GM12878 (cell line): ENCODE data around the gene TDRD12. TPM values are rescaled to one million over a fixed set of nuclear protein-coding genes. Genes with fewer than 3 reads are reported as not detected.

Source experiments
- ATAC-seq: fragments of 200-7000 bp; cut with Tn5 transposase; 3 replicates; pipeline ENCODE4 v1.9.1; 2020; ENCODE audit warnings: mild to moderate bottlenecking, moderate library complexity
- BruUV-seq: library from RNA; stranded (reverse); fragments of 400-500 nt; replicated peaks from 2 replicates; lab custom pipeline; 2021; lab: Mats Ljungman, UMichigan
- CTCF ChIA-PET: fragments of 300-600 bp; sonication (Branson Sonifier 250); formaldehyde crosslinking; extraction: SDS; loops from one replicate; lab custom pipeline; 2021; ENCODE audit warnings: inconsistent platforms; lab: Yijun Ruan, JAX
- POLR2A ChIA-PET: fragments of 350-600 bp; formaldehyde crosslinking; extraction: SDS; loops from one replicate; lab custom pipeline; 2021; ENCODE audit warnings: inconsistent platforms; lab: Charles Lee
- RAD21 ChIA-PET: fragments of 300-600 bp; sonication (Branson Sonifier 250); formaldehyde crosslinking; loops from one replicate; lab custom pipeline; 2023; ENCODE audit warnings: antibody characterized with exemption; ENCODE audit not compliant: unreplicated experiment; lab: Charles Lee
- SMC1A ChIA-PET: fragments of 300-600 bp; sonication (Branson Sonifier 250); formaldehyde crosslinking; loops from one replicate; lab custom pipeline; 2023; ENCODE audit not compliant: unreplicated experiment, uncharacterized antibody; lab: Charles Lee
- DNase-seq: peaks from one replicate; pipeline ENCODE4 v3.0.0-alpha.2; 2011; ENCODE audit warnings: low read depth, low spot score
- FAIRE-seq: peaks from 3 replicates; lab custom pipeline; 2011; peaks lifted over from hg19 to GRCh38; lab: Jason Lieb, UNC
- H2AFZ ChIP-seq: 2 replicates; pipeline ENCODE4 v1.6.0; 2011; ENCODE audit warnings: low read depth, low read length, control low read depth; ENCODE audit not compliant: control insufficient read depth
- H3K27ac ChIP-seq: 2 replicates; pipeline ENCODE4 v1.5.1; 2011; ENCODE audit warnings: control low read depth; ENCODE audit not compliant: control insufficient read depth, insufficient read depth
- H3K27me3 ChIP-seq, 2 experiments: replicated peaks in 1 of 2; 2 replicates each; pipeline versions ENCODE4 v1.6.0 to v1.6.1; 2011; ENCODE audit warnings: low read length in 1 of 2; ENCODE audit not compliant: control insufficient read depth in 2 of 2, insufficient read depth in 2 of 2
- H3K36me3 ChIP-seq, 2 experiments: 2 replicates each; pipeline ENCODE4 v1.5.1; 2011; ENCODE audit warnings: low read length in 1 of 2; ENCODE audit not compliant: control insufficient read depth in 2 of 2, insufficient read depth in 2 of 2
- H3K4me1 ChIP-seq: 2 replicates; pipeline ENCODE4 v1.6.1; 2011; ENCODE audit warnings: mild to moderate bottlenecking, low read length, moderate library complexity, mixed read lengths; ENCODE audit not compliant: control insufficient read depth, insufficient read depth
- H3K4me2 ChIP-seq: 2 replicates; pipeline ENCODE4 v1.6.0; 2011; ENCODE audit warnings: control low read depth; ENCODE audit not compliant: control insufficient read depth, insufficient read depth
- H3K4me3 ChIP-seq: fragments of 200-600 bp; sonication (generic); 2 replicates; pipeline ENCODE4 v1.5.1; 2016
- H3K79me2 ChIP-seq: 2 replicates; pipeline ENCODE4 v1.6.0; 2011; ENCODE audit warnings: low read length; ENCODE audit not compliant: control insufficient read depth, insufficient read depth
- H3K9ac ChIP-seq: 2 replicates; pipeline ENCODE4 v1.8.0; 2011; ENCODE audit warnings: low read length, control low read depth, mixed read lengths; ENCODE audit not compliant: control insufficient read depth, insufficient read depth
- H3K9me3 ChIP-seq: replicated peaks from 3 replicates; pipeline ENCODE4 v1.5.1; 2011; ENCODE audit warnings: mild to moderate bottlenecking, low read length; ENCODE audit not compliant: control insufficient read depth, insufficient read depth
- H4K20me1 ChIP-seq: 2 replicates; pipeline ENCODE4 v1.6.0; 2011; ENCODE audit not compliant: control insufficient read depth, insufficient read depth
- ASH2L ChIP-seq: fragments of 300-600, 200-600 bp; sonication (generic); IDR thresholded peaks from 2 replicates; pipeline ENCODE4 v1.6.1; 2017; ENCODE audit warnings: low read depth, mild to moderate bottlenecking, borderline replicate concordance
- BCLAF1 ChIP-seq: fragments of 450-650 bp; IDR thresholded peaks from 2 replicates; pipeline ENCODE4 v1.6.1; 2017; ENCODE audit warnings: antibody characterized with exemption, mild to moderate bottlenecking, moderate library complexity
- E4F1 ChIP-seq: fragments of 450-650 bp; IDR thresholded peaks from 2 replicates; pipeline ENCODE4 v1.6.1; 2018; ENCODE audit warnings: borderline replicate concordance, mild to moderate bottlenecking; ENCODE audit not compliant: partially characterized antibody
- FOS ChIP-seq: IDR thresholded peaks from 3 replicates; pipeline ENCODE4 v1.6.1; 2011; ENCODE audit warnings: borderline replicate concordance; ENCODE audit not compliant: insufficient read length; ENCODE audit errors: extremely low read depth
- IKZF1 ChIP-seq: fragments of 450-650 bp; conservative IDR thresholded peaks from 2 replicates; pipeline ENCODE4 v1.6.1; 2017; ENCODE audit warnings: antibody characterized with exemption, mild to moderate bottlenecking
- MEF2A ChIP-seq: IDR thresholded peaks from 2 replicates; pipeline ENCODE4 v1.6.1; 2011; ENCODE audit warnings: low read depth, mild to moderate bottlenecking, low read length, moderate library complexity; ENCODE audit not compliant: insufficient read depth
- MYC ChIP-seq: IDR thresholded peaks from 2 replicates; pipeline ENCODE4 v1.6.1; 2011; ENCODE audit warnings: mild to moderate bottlenecking, low read length, moderate library complexity, inconsistent platforms; ENCODE audit not compliant: insufficient read depth, insufficient replicate concordance, insufficient read length, severe bottlenecking
- NFYB ChIP-seq: IDR thresholded peaks from 2 replicates; pipeline ENCODE4 v1.6.1; 2011; ENCODE audit warnings: low read depth, mild to moderate bottlenecking, low read length, improper control_type of control experiment, moderate library complexity; ENCODE audit not compliant: insufficient read depth
- NKRF ChIP-seq: fragments of 450-650 bp; conservative IDR thresholded peaks from 2 replicates; pipeline ENCODE4 v1.6.1; 2017; ENCODE audit warnings: mild to moderate bottlenecking, moderate library complexity
- RAD51 ChIP-seq: fragments of 450-650 bp; IDR thresholded peaks from 2 replicates; pipeline ENCODE4 v1.6.1; 2016; ENCODE audit warnings: moderate library complexity, mild to moderate bottlenecking, inconsistent platforms
- RB1 ChIP-seq: fragments of 450-650 bp; formaldehyde crosslinking; IDR thresholded peaks from 2 replicates; pipeline ENCODE4 v1.6.1; 2017; ENCODE audit warnings: mild to moderate bottlenecking, borderline replicate concordance
- RUNX3 ChIP-seq: IDR thresholded peaks from 2 replicates; pipeline ENCODE4 v1.6.1; 2012; ENCODE audit warnings: low read length, inconsistent platforms
- SUZ12 ChIP-seq: fragments of 200-600 bp; sonication (generic); IDR thresholded peaks from one replicate; pipeline ENCODE4 v1.6.1; 2018; ENCODE audit warnings: antibody characterized with exemption, mild to moderate bottlenecking; ENCODE audit not compliant: unreplicated experiment
- TARDBP ChIP-seq: IDR thresholded peaks from 2 replicates; pipeline ENCODE4 v1.6.1; 2016; ENCODE audit warnings: borderline replicate concordance
- TBL1XR1 ChIP-seq: IDR thresholded peaks from 2 replicates; pipeline ENCODE4 v1.6.1; 2012; ENCODE audit warnings: low read depth, low read length, improper control_type of control experiment
- WGBS: methylation state at CpG from one replicate; pipeline ENCODE4 v1.1.6; 2016; ENCODE audit warnings: low lambda C conversion rate; ENCODE audit not compliant: insufficient replicate concordance, insufficient coverage; ENCODE audit errors: missing lambda C conversion rate; 5-methylcytosine and 5-hydroxymethylcytosine counted together
- in situ Hi-C: fragments of 300-500 bp; cut with MboI; formaldehyde crosslinking; loops from 9 replicates; pipeline ENCODE4 v1.14.3; 2018; ENCODE audit warnings: mixed read lengths
- intact Hi-C: fragments of 100-400 bp; cut with micrococcal nuclease; formaldehyde crosslinking; loops from one replicate; pipeline ENCODE4 v1.14.2; 2022; ENCODE audit not compliant: unreplicated experiment
- polyA plus RNA-seq, 11 experiments: library from polyadenylated mRNA; depleted of rRNA in 4 of 11; unstranded in 6 of 11; stranded (reverse) in 5 of 11; fragments of >200 nt; fragmentation: Nextera tagmentation in 4 of 11; fragmentation: Illumina TruSeq in 1 of 11; extraction: Ambion mirVana in 4 of 11; extraction: Trizol in 1 of 11; gene quantifications; 1 replicate in 1 of 11; 2 replicates in 10 of 11; pipeline versions ENCODE4 v1.2.1 to v1.2.3, GENCODE V29; 2011 to 2016; ENCODE audit warnings: inconsistent platforms in 2 of 11, missing spikeins in 2 of 11, low read depth in 1 of 11
- total RNA-seq, 4 experiments: library from RNA; depleted of rRNA in 3 of 4; stranded (reverse); fragments of >200 nt in 3 of 4; fragmentation: Illumina TruSeq in 1 of 4; extraction: Trizol in 1 of 4; gene quantifications; 2 replicates each; pipeline versions ENCODE4 v1.2.1 to v1.2.3, GENCODE V29; 2013 to 2021

TDRD12 gene
- total and polyA plus RNA-seq, 10 of the 15 experiments (the other 5 are each of a cell fraction or from before 2014, with no cell fraction given) = 0.08 to 0.15 TPM; not detected in 8

DNA sequence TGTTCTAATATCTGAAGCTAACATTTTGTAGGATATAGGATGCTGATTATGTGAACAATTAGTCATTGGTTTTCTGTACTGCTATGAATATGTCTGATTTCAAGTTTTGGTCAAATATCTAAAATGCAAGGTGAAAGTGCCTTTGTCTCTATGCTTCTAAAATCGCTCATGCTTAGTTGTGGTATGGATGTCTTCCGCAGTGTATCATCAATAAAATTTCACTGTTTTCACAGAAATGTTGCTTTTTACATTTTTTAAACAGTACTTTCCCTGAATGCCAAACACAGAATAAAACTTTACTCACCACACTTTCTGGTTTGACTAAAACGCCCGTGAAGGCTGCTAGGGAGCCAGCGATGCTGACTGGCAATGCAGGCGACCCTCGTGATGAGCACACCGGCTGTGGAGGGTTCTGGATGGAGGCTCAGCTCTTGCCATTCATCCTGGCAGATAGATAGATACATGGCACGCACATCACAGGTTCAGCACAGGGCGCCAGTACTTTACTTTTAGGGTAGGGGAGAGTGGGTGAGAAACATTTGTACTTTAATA, 109.9 kb downstream of the TDRD12 start:
- ATAC-seq (no peak), FAIRE-seq (no peak), DNase-seq (no peak)
- 54% methylated on average over 10 of the region's 10 CpGs for WGBS
- H3K27ac ChIP-seq = no peak overlapping the region
- no peaks in the 10 kb centered on the region for H3K36me3 ChIP-seq
- no peak overlapping the region for H3K4me3 ChIP-seq
- no peaks in the 10 kb centered on the region for H3K4me1 ChIP-seq
- intact Hi-C loops (no loop called here), in situ Hi-C loops (no loop called here)
- ChIA-PET CTCF (interaction anchor here (1.7 kb wide), 1 partner anchor 10 kb away, joined by 3 read pairs; no protein-coding TSS in a partner anchor), POLR2A (no interaction called here), SMC1A (interaction anchor here (0.8 kb wide), 1 partner anchor 260 kb away, joined by 4 read pairs; no protein-coding TSS in a partner anchor), RAD21 (no interaction called here)
- no peaks in the 10 kb centered on the region for H4K20me1 ChIP-seq
- H3K79me2 ChIP-seq = no peaks in the 10 kb centered on the region
- no peaks in the 10 kb centered on the region for H3K27me3 ChIP-seq
- H2AFZ ChIP-seq = no peak overlapping the region
- no peaks in the 10 kb centered on the region for H3K9me3 ChIP-seq
- no peak overlapping the region for H3K4me2 ChIP-seq
- BruUV-seq = no TSS peak
- H3K9ac ChIP-seq = no peak overlapping the region
- TF ChIP-seq TARDBP = no peak
- no peak for TF ChIP-seq ASH2L
- TF ChIP-seq TBL1XR1 = no peak
- TF ChIP-seq MEF2A = no peak
- TF ChIP-seq RAD51 = no peak
- TF ChIP-seq IKZF1 = no peak
- no peak for TF ChIP-seq BCLAF1
- TF ChIP-seq RB1 = no peak
- TF ChIP-seq E4F1 = no peak
- TF ChIP-seq FOS = no peak
- TF ChIP-seq NKRF = no peak
- no peak for TF ChIP-seq MYC
- no peak for TF ChIP-seq SUZ12
- no peak for TF ChIP-seq NFYB
- TF ChIP-seq RUNX3 = no peak
